Activated T-helper 1 cell treated with anti-CD3 and anti-CD28 coated beads, Interleukin-12 subunit alpha, Interleukin-12 subunit beta, Interleukin-2, Interleukin-4 antibody, amounts not matched to agents 30 ng/mL and 10 ng/mL and 1 ng/mL, durations not matched to agents 14 hours and 24 hours and 36 hours (primary cell): ENCODE results near the gene TLR7. TPM values are rescaled to one million over a fixed set of nuclear protein-coding genes. Genes with fewer than 3 reads are reported as not detected.

Experiments
- DNase-seq: peaks from one replicate; pipeline ENCODE4 v3.0.0; 2021; ENCODE audit warnings: low spot score
- H3K27ac Mint-ChIP-seq: one replicate; pipeline ENCODE4 v1.8.0; 2021; ENCODE audit warnings: mild to moderate bottlenecking, mixed read lengths
- H3K27me3 Mint-ChIP-seq: one replicate; pipeline ENCODE4 v1.8.0; 2022; ENCODE audit warnings: mild to moderate bottlenecking, moderate library complexity, mixed read lengths; ENCODE audit not compliant: insufficient read depth
- H3K36me3 Mint-ChIP-seq: one replicate; pipeline ENCODE4 v1.8.0; 2021; ENCODE audit warnings: low read depth, mixed read lengths
- H3K4me1 Mint-ChIP-seq: one replicate; pipeline ENCODE4 v1.8.0; 2021; ENCODE audit warnings: low read depth, mixed read lengths
- H3K4me3 Mint-ChIP-seq: one replicate; pipeline ENCODE4 v1.8.0; 2021; ENCODE audit warnings: mild to moderate bottlenecking, moderate library complexity, mixed read lengths
- H3K9me3 Mint-ChIP-seq: one replicate; pipeline ENCODE4 v1.8.0; 2021; ENCODE audit warnings: mixed read lengths
- intact Hi-C: fragments of 100-400 bp; cut with micrococcal nuclease; formaldehyde crosslinking; loops from one replicate; pipeline ENCODE4 v1.15.1; 2024
- total RNA-seq: library from RNA; stranded (reverse); gene quantifications from 2 replicates; pipeline ENCODE4 v1.2.3, GENCODE V29; 2022

Gene TLR7
- total RNA-seq: 0.07 and 0.10 TPM in 2 replicates

DNA sequence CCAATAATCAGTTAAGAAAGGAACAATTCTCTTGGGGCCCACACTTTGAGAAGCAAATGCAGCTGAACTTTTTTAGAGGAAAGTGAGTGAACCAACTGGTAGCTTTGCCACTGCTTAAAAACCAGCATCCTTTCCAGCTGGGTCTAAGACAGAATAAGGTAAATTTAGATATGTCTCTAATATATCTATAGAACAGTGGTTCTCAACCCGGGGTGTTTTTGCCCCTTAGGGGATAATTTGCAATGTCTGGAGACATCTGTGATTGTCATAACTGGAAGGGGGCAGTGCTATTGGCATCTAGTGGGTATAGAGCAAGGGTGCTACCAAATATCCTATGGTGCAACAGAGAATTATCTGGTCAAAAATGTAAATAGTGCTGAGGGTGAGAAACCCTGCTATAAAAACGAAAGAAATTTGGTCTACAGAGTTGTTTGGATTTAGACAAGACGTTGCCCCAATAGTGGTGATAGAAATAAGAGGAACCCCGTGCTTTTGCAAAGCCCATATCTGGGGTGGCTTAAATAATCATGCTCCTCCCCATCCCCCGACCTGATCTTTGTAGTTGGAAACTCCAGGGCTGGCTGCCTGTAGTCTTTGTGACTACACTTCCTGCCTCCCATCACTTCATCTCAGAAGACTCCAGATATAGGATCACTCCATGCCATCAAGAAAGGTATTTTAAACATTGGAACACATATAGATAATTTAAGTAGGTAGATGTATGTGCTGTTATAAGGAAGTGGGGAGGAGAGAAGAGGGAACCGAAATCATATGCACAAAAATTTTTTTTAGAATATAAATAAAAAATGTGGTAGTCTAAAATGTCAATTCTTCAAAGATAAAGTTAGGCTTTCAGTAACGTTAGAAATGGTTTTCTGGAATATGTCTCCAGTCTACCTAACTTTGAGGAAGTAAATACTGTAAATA is at the start of gene TLR7:
TSS of gene TLR7 (plus strand) at position 622 of the 927 bp plus-strand sequence. CDS start 507 bp downstream, outside the sequence.
- intact Hi-C loops: no loop called here
- Mint-ChIP-seq H3K27ac (no peak within 1 kb of the TSS), H3K27me3 (no peaks in the 10 kb centered on the region), H3K9me3 (no peaks in the 10 kb centered on the region), H3K4me3 (peak within 1 kb of the TSS; percentile 35), H3K4me1 (peaks cover 11% of the 10 kb centered on the region), H3K36me3 (no peaks in the 10 kb centered on the region)
- DNase-seq: no peak

GRCh38 chrX:12817528-12817927 is 49.3 kb upstream of the TLR7 start:
- no peak overlapping the region for H3K4me3 Mint-ChIP-seq
- H3K9me3 Mint-ChIP-seq: no peaks in the 10 kb centered on the region
- H3K36me3 Mint-ChIP-seq: peaks cover 36% of the 10 kb centered on the region
- DNase-seq: no peak
- intact Hi-C loops: no loop called here
- H3K27ac Mint-ChIP-seq: no peak overlapping the region
- H3K4me1 Mint-ChIP-seq: peaks cover 15% of the 10 kb centered on the region
- no peaks in the 10 kb centered on the region for H3K27me3 Mint-ChIP-seq

DNA sequence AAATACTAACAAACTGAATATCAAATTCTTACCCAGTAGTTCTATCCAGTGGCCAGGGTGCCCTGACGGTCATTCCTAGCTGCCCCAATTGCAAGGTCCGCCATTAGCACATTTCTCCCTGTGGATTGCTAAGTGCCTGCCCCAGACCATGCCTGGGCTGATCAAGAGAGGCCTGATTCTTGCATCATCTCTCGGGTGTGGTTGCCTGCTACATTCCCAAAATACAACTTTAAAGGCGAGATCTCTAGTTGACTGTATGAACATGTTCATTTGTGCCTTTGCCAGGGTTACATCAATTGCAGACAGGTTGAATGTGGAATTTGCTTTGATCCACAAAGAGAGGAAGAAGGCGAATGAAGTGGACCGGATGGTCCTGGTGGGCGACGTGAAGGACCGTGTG is 47.6 kb upstream of the TLR7 start:
- H3K27me3 Mint-ChIP-seq: no peaks in the 10 kb centered on the region
- no peak for DNase-seq
- H3K4me3 Mint-ChIP-seq: no peak overlapping the region
- no peaks in the 10 kb centered on the region for H3K9me3 Mint-ChIP-seq
- peaks cover 5% of the 10 kb centered on the region for H3K4me1 Mint-ChIP-seq
- intact Hi-C loops: no loop called here
- peaks cover 39% of the 10 kb centered on the region for H3K36me3 Mint-ChIP-seq
- H3K27ac Mint-ChIP-seq: no peak overlapping the region

- DNase-seq: no peak
- no peak overlapping the region for H3K27ac Mint-ChIP-seq
- no peaks in the 10 kb centered on the region for H3K27me3 Mint-ChIP-seq
- peaks cover 46% of the 10 kb centered on the region for H3K36me3 Mint-ChIP-seq
- no peak overlapping the region for H3K4me3 Mint-ChIP-seq
- H3K4me1 Mint-ChIP-seq: no peaks in the 10 kb centered on the region
- H3K9me3 Mint-ChIP-seq: no peaks in the 10 kb centered on the region
- intact Hi-C loops: no loop called here
Measured at GRCh38 chrX:12820737-12821136, 46.1 kb upstream of the TLR7 start.

DNA sequence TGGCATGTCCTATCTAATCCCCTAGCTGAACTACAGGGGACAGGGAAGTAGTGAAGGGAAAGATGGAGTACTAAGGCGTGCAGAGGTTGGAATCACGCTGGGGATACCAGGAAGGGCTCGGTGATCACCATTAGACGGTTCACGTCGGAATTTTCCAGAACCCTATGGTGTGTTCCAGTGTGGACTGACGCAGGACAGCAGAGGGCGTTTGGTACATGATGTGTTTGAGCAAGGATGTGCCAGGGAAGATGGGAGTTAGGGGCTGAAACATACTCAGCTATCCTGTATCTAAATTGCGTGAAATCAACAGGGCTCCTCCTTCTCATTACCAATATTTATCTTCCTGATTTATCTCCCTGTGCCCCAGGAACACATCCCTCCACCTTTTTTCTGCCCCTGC is 41.9 kb upstream of the TLR7 start:
- no peaks in the 10 kb centered on the region for H3K27me3 Mint-ChIP-seq
- peaks cover 29% of the 10 kb centered on the region for H3K36me3 Mint-ChIP-seq
- intact Hi-C loops: no loop called here
- H3K4me3 Mint-ChIP-seq: no peak overlapping the region
- H3K4me1 Mint-ChIP-seq: no peaks in the 10 kb centered on the region
- no peak overlapping the region for H3K27ac Mint-ChIP-seq
- no peak for DNase-seq
- no peaks in the 10 kb centered on the region for H3K9me3 Mint-ChIP-seq

GRCh38 chrX:12825801-12826200 is 41.1 kb upstream of the TLR7 start:
- DNase-seq: no peak
- no peaks in the 10 kb centered on the region for H3K27me3 Mint-ChIP-seq
- no peaks in the 10 kb centered on the region for H3K9me3 Mint-ChIP-seq
- H3K4me3 Mint-ChIP-seq: no peak overlapping the region
- H3K4me1 Mint-ChIP-seq: no peaks in the 10 kb centered on the region
- H3K36me3 Mint-ChIP-seq: peaks cover 26% of the 10 kb centered on the region
- intact Hi-C loops: no loop called here
- H3K27ac Mint-ChIP-seq: no peak overlapping the region

DNA sequence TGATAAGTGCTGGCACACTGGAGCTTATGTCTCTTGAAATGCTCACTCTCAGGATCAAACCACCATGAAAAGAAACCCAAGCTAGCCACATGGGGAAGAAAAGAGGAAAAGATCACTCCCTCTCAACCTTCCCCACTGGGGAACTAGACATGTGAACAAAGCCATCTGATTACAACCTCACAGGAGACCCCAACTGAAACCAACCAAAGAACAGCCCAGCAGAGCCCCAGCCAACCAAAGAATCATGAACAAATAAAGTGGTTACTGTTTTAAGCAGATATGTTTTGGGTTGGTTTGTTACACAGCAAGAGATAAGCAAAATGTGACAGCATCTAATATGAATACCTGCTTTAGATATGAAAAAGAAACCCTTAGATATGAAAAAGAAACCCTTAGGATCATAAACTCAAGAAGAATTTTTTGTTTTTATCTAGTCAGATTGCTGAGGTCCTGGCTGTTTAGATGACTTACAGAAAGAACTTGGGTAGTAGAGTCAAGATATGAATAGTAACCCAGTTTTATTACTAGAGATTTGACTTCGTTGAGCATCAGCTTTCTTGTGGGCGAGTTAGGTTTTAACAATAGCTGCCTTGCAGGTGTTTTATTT is 23.7 kb upstream of the TLR7 start:
- Mint-ChIP-seq H3K4me1 (peaks cover 11% of the 10 kb centered on the region), H3K27me3 (no peaks in the 10 kb centered on the region), H3K27ac (peak overlapping the region; percentile 91), H3K4me3 (peak overlapping the region; percentile 75), H3K36me3 (no peaks in the 10 kb centered on the region), H3K9me3 (peaks cover 6% of the 10 kb centered on the region)
- DNase-seq: no peak
- intact Hi-C loops: no loop called here

DNA sequence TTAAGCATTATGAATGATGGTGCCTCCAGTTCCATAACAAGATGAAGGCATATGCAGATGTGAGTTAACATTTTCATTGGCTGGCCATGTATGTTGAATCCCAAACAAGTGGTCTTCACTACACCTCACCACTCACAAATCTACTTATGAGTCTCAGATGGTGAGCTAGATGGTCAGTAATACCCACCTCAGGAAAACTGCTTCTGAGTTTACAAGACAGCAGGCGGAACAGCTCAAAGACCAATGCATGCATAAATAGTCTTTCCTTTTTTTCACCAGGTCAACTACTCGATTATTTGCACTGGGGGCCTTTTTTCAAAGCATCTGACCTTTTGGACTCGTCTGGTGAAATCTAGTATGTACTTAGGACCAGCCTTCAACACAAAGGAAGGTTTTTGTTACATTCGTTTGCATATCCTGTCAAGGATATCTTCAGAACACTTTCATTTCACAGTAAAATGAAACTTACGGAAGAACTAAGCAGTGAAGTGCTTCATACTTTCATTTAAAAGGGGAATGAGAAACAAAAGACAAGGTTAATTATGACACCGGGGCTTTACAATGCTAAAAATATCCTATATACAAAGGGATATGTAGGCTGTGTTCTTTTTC is 23.1 kb upstream of the TLR7 start:
- Mint-ChIP-seq H3K9me3 (peaks cover 6% of the 10 kb centered on the region), H3K4me1 (peaks cover 11% of the 10 kb centered on the region), H3K4me3 (peak overlapping the region; percentile 75), H3K36me3 (no peaks in the 10 kb centered on the region), H3K27me3 (no peaks in the 10 kb centered on the region), H3K27ac (peak overlapping the region; percentile 91)
- no peak for DNase-seq
- intact Hi-C loops: no loop called here

GRCh38 chrX:12844319-12844718 is 22.6 kb upstream of the TLR7 start:
- intact Hi-C loops: no loop called here
- Mint-ChIP-seq H3K27ac (peak overlapping the region; percentile 91), H3K4me3 (peak overlapping the region; percentile 75), H3K36me3 (no peaks in the 10 kb centered on the region), H3K9me3 (peaks cover 6% of the 10 kb centered on the region), H3K27me3 (no peaks in the 10 kb centered on the region), H3K4me1 (peaks cover 11% of the 10 kb centered on the region)
- no peak for DNase-seq

DNA sequence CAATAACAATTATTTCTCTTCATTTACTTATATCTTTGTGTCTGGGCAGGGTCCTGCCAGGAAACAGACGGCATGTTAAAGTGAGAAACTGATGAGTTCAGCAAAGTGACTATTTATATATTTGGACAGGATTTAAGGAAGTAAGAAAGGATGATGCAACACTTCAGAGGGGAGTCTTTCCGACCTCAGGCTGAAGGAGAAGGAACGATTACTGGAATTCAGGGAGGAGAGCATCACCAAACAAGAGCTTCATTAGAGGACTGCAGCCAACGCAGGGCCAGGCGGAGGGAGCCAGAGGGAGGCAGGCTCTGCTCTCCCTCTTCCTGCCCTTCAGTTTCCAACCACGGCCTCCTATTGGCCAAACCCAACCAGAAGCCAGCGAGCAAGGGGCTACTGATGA is 1.5 kb upstream of the TLR7 start:
- peaks cover 11% of the 10 kb centered on the region for H3K4me1 Mint-ChIP-seq
- H3K27ac Mint-ChIP-seq: no peak overlapping the region
- H3K4me3 Mint-ChIP-seq: no peak overlapping the region
- H3K9me3 Mint-ChIP-seq: no peaks in the 10 kb centered on the region
- H3K36me3 Mint-ChIP-seq: no peaks in the 10 kb centered on the region
- no peak for DNase-seq
- no peaks in the 10 kb centered on the region for H3K27me3 Mint-ChIP-seq
- intact Hi-C loops: no loop called here

- peak overlapping the region; percentile 35 for H3K4me3 Mint-ChIP-seq
- DNase-seq: no peak
- no peaks in the 10 kb centered on the region for H3K36me3 Mint-ChIP-seq
- H3K27ac Mint-ChIP-seq: no peak overlapping the region
- no peaks in the 10 kb centered on the region for H3K27me3 Mint-ChIP-seq
- H3K9me3 Mint-ChIP-seq: no peaks in the 10 kb centered on the region
- H3K4me1 Mint-ChIP-seq: peaks cover 11% of the 10 kb centered on the region
- intact Hi-C loops: no loop called here
Measured at GRCh38 chrX:12867685-12868084, 813 bp downstream of the TLR7 start.

GRCh38 chrX:12868747-12869146 is 1.9 kb downstream of the TLR7 start:
- Mint-ChIP-seq H3K27ac (no peak overlapping the region), H3K4me1 (peaks cover 11% of the 10 kb centered on the region), H3K9me3 (no peaks in the 10 kb centered on the region), H3K36me3 (no peaks in the 10 kb centered on the region), H3K4me3 (no peak overlapping the region), H3K27me3 (peaks cover 3% of the 10 kb centered on the region)
- DNase-seq: no peak
- intact Hi-C loops: no loop called here

DNA sequence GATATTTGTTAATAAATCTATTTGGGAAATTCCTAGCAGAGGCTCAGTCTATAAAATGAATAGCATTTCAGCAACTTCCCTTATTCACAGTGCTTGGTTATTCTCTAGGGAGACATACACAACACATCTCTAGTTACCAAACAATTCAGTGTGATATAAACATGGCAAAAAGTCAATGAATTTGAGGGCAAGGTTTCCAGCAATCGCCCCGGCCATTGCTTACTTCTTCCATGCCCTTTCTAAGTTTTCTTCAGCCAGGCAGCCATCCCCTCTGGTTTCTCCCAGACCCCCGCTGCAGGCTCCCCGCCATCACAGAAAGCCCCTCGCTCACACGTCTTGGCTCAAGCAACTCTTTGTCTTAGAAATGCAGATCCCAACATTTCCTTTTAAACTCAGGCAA is 4.4 kb downstream of the TLR7 start:
- no peaks in the 10 kb centered on the region for H3K9me3 Mint-ChIP-seq
- peaks cover 11% of the 10 kb centered on the region for H3K4me1 Mint-ChIP-seq
- no peak for DNase-seq
- H3K27ac Mint-ChIP-seq: no peak overlapping the region
- peaks cover 3% of the 10 kb centered on the region for H3K27me3 Mint-ChIP-seq
- H3K4me3 Mint-ChIP-seq: no peak overlapping the region
- no peaks in the 10 kb centered on the region for H3K36me3 Mint-ChIP-seq
- intact Hi-C loops: no loop called here
